Right cardiac atrium (tissue), 5 donors: ENCODE data around the gene CHD1L. TPM values are rescaled to one million over a fixed set of nuclear protein-coding genes. Genes with fewer than 3 reads are reported as not detected.
"Not testable (repeated sequence)": the region's sequence is repeated elsewhere in the genome, so short reads cannot be mapped to it uniquely, and the experiment has no call there.

Experiments
- ATAC-seq, 2 donors: fragments of 200-7000 bp; cut with Tn5 transposase; one replicate each; pipeline versions ENCODE4 v1.8.0 to v1.9.1; 2020; ENCODE audit warnings: moderate library complexity in 2 of 2, mild to moderate bottlenecking in 1 of 2
- DNase-seq, 3 donors: peaks; one replicate each; pipeline ENCODE4 v3.0.0-alpha.2; 2020
- H3K27ac ChIP-seq: one replicate; pipeline ENCODE4 v1.5.1; 2013; ENCODE audit warnings: mild to moderate bottlenecking, low read length, control low read depth, moderate library complexity
- H3K27me3 ChIP-seq: one replicate; pipeline ENCODE4 v1.6.1; 2013; ENCODE audit not compliant: control insufficient read depth, insufficient read depth
- H3K4me1 ChIP-seq: one replicate; pipeline ENCODE4 v1.6.1; 2013; ENCODE audit warnings: low read length; ENCODE audit not compliant: control insufficient read depth, insufficient read depth
- H3K4me3 ChIP-seq: one replicate; pipeline ENCODE4 v1.5.1; 2013; ENCODE audit warnings: low read length, control low read depth
- H3K9me3 ChIP-seq: one replicate; pipeline ENCODE4 v1.6.1; 2013; ENCODE audit warnings: low read length; ENCODE audit not compliant: control insufficient read depth
- WGBS: extraction: QIAGEN DNeasy Blood & Tissue Kit; methylation state at CpG from one replicate; pipeline ENCODE4 v1.1.7; 2013; 5-methylcytosine and 5-hydroxymethylcytosine counted together
- intact Hi-C, 4 donors: fragments of 100-400 bp; cut with DNase I; formaldehyde crosslinking; loops; one replicate each; pipeline versions ENCODE4 v1.11.0 to v1.14.0; 2022 to 2023
- long read RNA-seq, 4 donors: library from polyadenylated mRNA; unstranded; transcript quantifications; one replicate each; pipeline ENCODE4 v2.0.0, GENCODE V29; 2020 to 2021
- polyA plus RNA-seq: library from polyadenylated mRNA; stranded (reverse); fragments of 200-250 nt; gene quantifications from one replicate; pipeline ENCODE4 v1.2.3, GENCODE V29; 2013
- total RNA-seq, 4 donors: library from RNA; stranded (reverse); fragmentation: NEBNext Ultra II Directional; extraction: Animal tissue kit (Norgen Biotek cat#: 25700); gene quantifications; one replicate each; pipeline ENCODE4 v1.2.1, GENCODE V29; 2021
- donor health status: healthy with polysubstance abuse.
- donor health status: DM: no; HTN: yes; CAD: no.
- donor health status: DM: no; HTN: no; CAD: no.
- donor health status: DM: no; HTN: yes; CAD: no; lungs with severe emphysema.
- donor health status: DM: yes; HTN: yes; CAD: no.

The CHD1L gene
- total RNA-seq = 10 to 100 TPM; 10.2 to 11.0 (median 10.6) TPM
- polyA plus RNA-seq = 6.2 TPM
- long read RNA-seq, donor 1, transcript CHD1L-202 (23 exons, 2,967 nt) = major isoform, 18 of 21 reads
- long read RNA-seq, donor 1, partial matches to known transcripts = 2 of 21 reads
- long read RNA-seq, donor 1, other reads (novel, unspliced or antisense) = 1 of 21 reads
- long read RNA-seq, donor 2, transcript CHD1L-202 (23 exons, 2,967 nt) = major isoform, 14 of 23 reads
- long read RNA-seq, donor 2, partial matches to known transcripts = 0 of 23 reads
- long read RNA-seq, donor 2, other reads (novel, unspliced or antisense) = 7 of 23 reads
- long read RNA-seq, donor 3, transcript CHD1L-209 (6 exons, 662 nt) = minor isoform, 5 of 70 reads
- long read RNA-seq, donor 3, transcript CHD1L-202 (23 exons, 2,967 nt) = major isoform, 33 of 70 reads
- long read RNA-seq, donor 3, partial matches to known transcripts = 7 of 70 reads
- long read RNA-seq, donor 3, other reads (novel, unspliced or antisense) = 23 of 70 reads
- long read RNA-seq, donor 4, transcript CHD1L-202 (23 exons, 2,967 nt) = major isoform, 7 of 12 reads
- long read RNA-seq, donor 4, partial matches to known transcripts = 1 of 12 reads
- long read RNA-seq, donor 4, other reads (novel, unspliced or antisense) = 4 of 12 reads

DNA sequence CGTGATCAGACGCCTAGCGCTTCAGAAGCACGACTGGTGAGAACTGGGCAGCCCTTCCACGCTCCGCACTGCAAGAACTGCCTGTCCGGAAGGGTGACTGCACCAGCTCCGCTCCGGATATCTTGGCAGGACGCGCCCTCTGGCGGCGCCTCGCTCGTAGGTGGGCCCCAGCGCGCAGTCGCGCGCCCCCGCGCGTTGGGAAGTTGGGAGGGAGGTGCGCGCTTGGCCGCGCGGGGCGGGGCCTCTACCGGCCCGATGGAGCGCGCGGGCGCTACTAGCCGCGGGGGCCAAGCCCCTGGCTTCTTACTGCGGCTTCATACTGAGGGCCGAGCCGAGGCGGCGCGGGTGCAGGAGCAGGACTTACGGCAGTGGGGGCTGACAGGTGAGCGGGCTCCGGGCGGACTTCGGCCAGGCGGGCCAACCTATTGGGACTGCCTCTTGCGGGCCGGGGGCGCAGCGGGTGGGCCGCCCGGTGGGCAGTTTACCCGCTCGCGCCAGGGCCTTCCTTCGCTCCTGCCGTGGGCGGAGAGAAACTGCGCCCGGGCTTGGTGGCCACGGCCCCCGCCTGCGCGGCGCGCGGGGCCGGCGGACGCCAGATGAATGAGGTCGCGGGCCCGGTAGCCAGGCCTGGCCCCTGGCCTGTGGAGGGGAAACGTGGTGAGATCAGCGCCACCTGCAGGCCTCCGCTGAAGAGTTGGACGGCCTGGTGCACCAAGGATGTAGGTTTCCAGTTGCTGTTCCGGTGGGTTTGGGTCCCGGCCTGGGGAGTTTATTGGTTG lies at the start of gene CHD1L:
Gene CHD1L, plus strand, starts transcription at position 236 of the 779 bp plus-strand sequence. Its CDS starts 20 bp downstream, at position 256.
- peak within 1 kb of the TSS; percentile 93 for H3K27ac ChIP-seq
- H3K27me3 ChIP-seq = no peaks in the 10 kb centered on the region
- peak within 1 kb of the TSS; percentile 90 for H3K4me3 ChIP-seq
- under 1% methylated on average over 82 of the region's 82 CpGs for WGBS
- DNase-seq (peak; percentile 97 to 99 (median 98)), ATAC-seq (peak; percentile 98 to 99)
- intact Hi-C loops = loop anchor here in 3 of 4 donors (1.0 to 5.0 kb wide), 3 partner anchors 70 kb away; partner anchors contain the start of gene PRKAB2 (in 3 of the 3)
- H3K9me3 ChIP-seq = no peaks in the 10 kb centered on the region
- H3K4me1 ChIP-seq = peaks cover 2% of the 10 kb centered on the region

GRCh38 chr1:147197324-147197723 lies 45.2 kb upstream of the CHD1L start:
- H3K9me3 ChIP-seq, H3K4me3 ChIP-seq, DNase-seq, intact Hi-C loops, ATAC-seq, H3K27me3 ChIP-seq, H3K4me1 ChIP-seq, H3K27ac ChIP-seq: not testable (repeated sequence)
- 75% methylated on average over 3 of the region's 3 CpGs for WGBS

- no peaks in the 10 kb centered on the region for H3K9me3 ChIP-seq
- DNase-seq (no peak), ATAC-seq (no peak)
- intact Hi-C loops = no loop called here
- no peaks in the 10 kb centered on the region for H3K27me3 ChIP-seq
- WGBS = 75% methylated on average over 4 of the region's 4 CpGs
- H3K27ac ChIP-seq = no peak overlapping the region
- no peak overlapping the region for H3K4me3 ChIP-seq
- H3K4me1 ChIP-seq = no peaks in the 10 kb centered on the region
Measured at GRCh38 chr1:147201276-147201675, 41.2 kb upstream of the CHD1L start.

- no peak for DNase-seq
- H3K27ac ChIP-seq = no peak overlapping the region
- H3K27me3 ChIP-seq = no peaks in the 10 kb centered on the region
- H3K4me1 ChIP-seq = no peaks in the 10 kb centered on the region
- ATAC-seq = no peak
- no peaks in the 10 kb centered on the region for H3K9me3 ChIP-seq
- intact Hi-C loops = no loop called here
- H3K4me3 ChIP-seq = no peak overlapping the region
- 83% methylated on average over 1 of the region's 1 CpG for WGBS
Measured at GRCh38 chr1:147201786-147202185, 40.7 kb upstream of the CHD1L start.

GRCh38 chr1:147202576-147202975 lies 39.9 kb upstream of the CHD1L start:
- WGBS = 65% methylated on average over 2 of the region's 2 CpGs
- H3K27me3 ChIP-seq = no peaks in the 10 kb centered on the region
- no peak overlapping the region for H3K4me3 ChIP-seq
- no peaks in the 10 kb centered on the region for H3K9me3 ChIP-seq
- H3K27ac ChIP-seq = no peak overlapping the region
- DNase-seq = no peak
- H3K4me1 ChIP-seq = no peaks in the 10 kb centered on the region
- no peak for ATAC-seq
- intact Hi-C loops = no loop called here

- intact Hi-C loops = no loop called here
- Histone ChIP-seq H3K4me3 (no peak overlapping the region), H3K4me1 (no peaks in the 10 kb centered on the region), H3K9me3 (no peaks in the 10 kb centered on the region), H3K27ac (no peak overlapping the region), H3K27me3 (no peaks in the 10 kb centered on the region)
- DNase-seq (no peak), ATAC-seq (no peak)
- WGBS = 88% methylated on average over 3 of the region's 3 CpGs
Measured at GRCh38 chr1:147204080-147204479, 38.4 kb upstream of the CHD1L start.

- intact Hi-C loops = no loop called here
- H3K27me3 ChIP-seq = no peaks in the 10 kb centered on the region
- no peaks in the 10 kb centered on the region for H3K9me3 ChIP-seq
- DNase-seq (no peak), ATAC-seq (no peak)
- no peaks in the 10 kb centered on the region for H3K4me1 ChIP-seq
- H3K4me3 ChIP-seq = no peak overlapping the region
- H3K27ac ChIP-seq = no peak overlapping the region
- WGBS = 88% methylated on average over 1 of the region's 1 CpG
Measured at GRCh38 chr1:147207192-147207591, 35.3 kb upstream of the CHD1L start.

DNA sequence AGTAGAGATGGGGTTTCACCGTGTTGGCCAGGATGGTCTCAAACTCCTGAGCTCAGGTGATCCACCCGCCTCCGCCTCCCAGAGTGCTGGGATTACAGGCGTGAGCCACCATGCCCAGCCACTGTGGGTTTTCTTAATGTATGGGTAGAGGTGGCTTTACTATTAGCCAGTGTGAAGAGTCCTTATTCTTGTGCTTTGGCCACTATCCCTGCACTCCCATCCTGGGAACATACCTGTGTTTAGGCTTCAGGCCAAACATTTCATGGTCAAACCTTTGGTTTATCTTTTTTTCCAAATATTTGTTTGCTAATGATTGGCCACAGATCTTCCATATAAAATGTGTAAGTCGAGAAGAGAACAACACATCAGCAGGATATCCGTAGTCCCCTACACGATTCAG lies 33.9 kb upstream of the CHD1L start:
- no peak for ATAC-seq
- no peak for DNase-seq
- Histone ChIP-seq H3K27ac (no peak overlapping the region), H3K9me3 (no peaks in the 10 kb centered on the region), H3K4me1 (no peaks in the 10 kb centered on the region), H3K27me3 (no peaks in the 10 kb centered on the region), H3K4me3 (no peak overlapping the region)
- intact Hi-C loops = no loop called here
- 96% methylated on average over 7 of the region's 7 CpGs for WGBS

DNA sequence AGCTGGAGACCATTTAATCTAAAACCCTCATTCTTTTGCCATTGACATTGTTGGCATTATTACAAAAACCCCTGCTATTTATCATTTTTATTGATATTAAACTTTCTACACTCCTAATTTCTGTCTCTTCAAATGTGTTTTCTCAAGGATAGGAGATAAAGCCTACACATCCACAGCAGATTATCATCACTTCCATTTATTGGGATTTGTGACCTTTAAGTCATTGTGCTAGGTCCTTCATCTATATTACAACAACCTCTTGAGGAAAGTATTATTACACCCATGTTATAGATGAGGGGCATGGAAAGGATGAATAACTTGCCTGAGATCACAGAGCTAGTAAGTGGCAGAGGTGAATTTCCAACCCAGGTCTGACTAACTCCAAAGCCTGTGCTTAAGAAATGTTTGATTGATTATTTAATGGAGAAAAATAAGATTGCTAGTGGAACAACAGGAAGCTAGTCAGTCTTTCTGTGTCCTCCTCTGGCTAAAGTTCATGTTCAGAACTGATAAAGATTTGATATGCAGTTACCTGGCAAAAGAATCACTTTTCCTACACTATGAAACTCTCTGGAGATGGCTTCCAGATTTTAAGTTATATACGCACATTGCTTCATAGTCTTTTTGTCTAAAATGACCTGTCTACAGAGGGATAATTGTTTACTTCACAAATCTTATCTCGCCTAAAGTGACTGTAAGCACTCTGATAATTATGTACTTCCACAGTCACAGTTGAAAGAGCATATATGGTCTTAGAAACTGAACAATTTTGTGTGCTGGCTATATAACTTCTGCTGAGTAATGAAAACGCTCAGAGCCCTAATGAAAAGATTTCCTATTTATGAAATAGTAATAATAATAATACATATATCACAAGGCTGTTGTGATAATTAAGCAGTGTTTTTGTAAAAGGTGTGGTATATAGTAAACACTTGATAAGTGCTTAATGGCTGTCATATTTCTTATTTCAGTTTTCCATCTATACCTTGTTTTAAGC lies 32.4 kb upstream of the CHD1L start:
- Histone ChIP-seq H3K27me3 (no peaks in the 10 kb centered on the region), H3K9me3 (no peaks in the 10 kb centered on the region), H3K27ac (no peak overlapping the region), H3K4me1 (no peaks in the 10 kb centered on the region), H3K4me3 (no peak overlapping the region)
- intact Hi-C loops = no loop called here
- WGBS = 90% methylated on average over 3 of the region's 3 CpGs
- ATAC-seq (no peak), DNase-seq (no peak)

DNA sequence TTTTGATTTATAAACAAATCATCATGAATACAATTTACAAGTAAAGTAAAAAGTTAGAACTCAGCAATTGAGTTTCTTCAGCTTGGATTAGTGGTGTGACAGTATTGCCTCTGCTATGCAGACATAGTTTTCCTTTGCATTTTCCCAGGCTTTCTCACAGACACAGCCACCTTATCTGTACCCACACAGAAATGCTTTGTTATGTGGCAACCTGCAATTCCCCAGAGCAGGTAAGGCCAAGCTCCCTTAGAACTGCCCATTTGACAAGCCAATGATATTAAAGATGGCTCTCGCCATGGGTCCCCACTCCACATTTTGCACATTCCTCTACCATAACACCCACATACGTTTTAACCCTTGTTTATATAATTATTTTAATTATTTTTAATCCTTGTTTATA lies 31.5 kb upstream of the CHD1L start:
- intact Hi-C loops = no loop called here
- no peak overlapping the region for H3K4me3 ChIP-seq
- WGBS = 81% methylated on average over 2 of the region's 2 CpGs
- H3K4me1 ChIP-seq = no peaks in the 10 kb centered on the region
- H3K9me3 ChIP-seq = no peaks in the 10 kb centered on the region
- H3K27me3 ChIP-seq = no peaks in the 10 kb centered on the region
- no peak for ATAC-seq
- no peak for DNase-seq
- H3K27ac ChIP-seq = no peak overlapping the region
